Peyer's patch (tissue), 4 donors: ENCODE results near the gene SLX9. TPM values are rescaled to one million over a fixed set of nuclear protein-coding genes. Genes with fewer than 3 reads are reported as not detected.

Experiments
- DNase-seq, 3 donors: peaks; one replicate each; pipeline ENCODE4 v3.0.0-alpha.2; 2017 to 2019
- H3K27ac ChIP-seq, 4 donors: fragments of 200-600 bp; sonication (generic); one replicate each; pipeline ENCODE4 v1.5.1; 2016 to 2019
- H3K27me3 ChIP-seq, 2 donors: fragments of 200-600 bp; sonication (generic); one replicate each; pipeline ENCODE4 v1.5.1; 2019
- H3K36me3 ChIP-seq, 3 donors: fragments of 200-600 bp; sonication (generic); one replicate each; pipeline ENCODE4 v1.5.1; 2016 to 2019
- H3K4me1 ChIP-seq, 4 donors: fragments of 200-600 bp; sonication (generic); one replicate each; pipeline ENCODE4 v1.5.1; 2016 to 2019
- H3K4me3 ChIP-seq, 4 donors: fragments of 200-600 bp; sonication (generic); 1 replicate in 3 of 4; 2 replicates in 1 of 4; pipeline ENCODE4 v1.5.1; 2016 to 2019; ENCODE audit warnings: mild to moderate bottlenecking in 1 of 4
- H3K9me3 ChIP-seq, 4 donors: fragments of 200-600 bp; sonication (generic); one replicate each; pipeline ENCODE4 v1.5.1; 2016 to 2019; ENCODE audit warnings: mild to moderate bottlenecking in 1 of 4
- CTCF ChIP-seq, 6 experiments: fragments of 450-650 bp in 4 of 6; fragments of 200-600 bp in 2 of 6; sonication (generic) in 1 of 6; IDR thresholded peaks; one replicate each; pipeline ENCODE4 v1.5.1; 2017 to 2019; ENCODE audit warnings: antibody characterized with exemption in 6 of 6, mild to moderate bottlenecking in 3 of 6, moderate library complexity in 1 of 6
- POLR2A ChIP-seq, 2 donors: fragments of 450-650 bp; IDR thresholded peaks; one replicate each; pipeline ENCODE4 v1.5.1; 2017; ENCODE audit warnings: antibody characterized with exemption in 2 of 2, mild to moderate bottlenecking in 2 of 2, moderate library complexity in 2 of 2
- total RNA-seq, 4 donors: library from RNA; depleted of rRNA; stranded (reverse); fragments of >200 nt; gene quantifications; one replicate each; pipeline ENCODE4 v1.1.0, GENCODE V29; 2016

Gene SLX9
- total RNA-seq, 4 donors from 2014 or later = 7.8 to 10.5 (median 10.0) TPM; not detected in 1

DNA sequence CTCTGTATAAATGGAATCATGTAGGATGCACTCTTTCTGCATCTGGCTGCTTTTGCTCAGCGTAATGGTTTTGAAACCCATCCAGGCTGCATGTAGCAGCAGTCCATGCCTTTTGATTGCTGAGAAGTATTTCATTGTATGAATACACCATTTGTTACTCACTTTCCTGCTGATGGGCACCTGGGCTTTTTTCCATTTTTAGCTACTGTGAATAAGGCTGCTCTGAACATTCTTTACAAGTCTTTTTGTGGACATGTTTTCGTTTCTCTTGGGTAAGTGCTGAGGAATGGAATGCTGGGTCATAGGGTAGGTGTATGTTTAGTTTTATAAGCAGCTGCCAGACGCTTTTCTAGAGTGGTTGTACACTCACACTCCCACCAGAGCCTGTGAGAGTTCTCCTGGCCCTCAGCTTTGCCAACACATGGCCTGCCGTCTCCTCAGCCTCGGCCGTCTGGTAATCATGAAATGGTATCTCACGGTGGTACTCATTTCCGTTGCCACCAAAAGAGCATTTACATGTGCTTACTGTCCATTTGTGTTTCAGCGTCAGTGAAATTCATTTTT, 22.7 kb downstream of the SLX9 start:
- H3K27me3 ChIP-seq = no peaks in the 10 kb centered on the region
- peaks cover 0 to 28% (median 0%) of the 10 kb centered on the region in 3 donors for H3K36me3 ChIP-seq
- TF ChIP-seq POLR2A (IDR thresholded peaks at IDR 0.05) (no peak), CTCF (IDR thresholded peaks at IDR 0.05) (no peak)
- H3K9me3 ChIP-seq = no peaks in the 10 kb centered on the region
- no peak overlapping the region for H3K4me3 ChIP-seq
- peak overlapping the region in 1 of 4 donors; percentile 46 for H3K27ac ChIP-seq
- peaks cover 0 to 32% (median 2%) of the 10 kb centered on the region in 4 donors for H3K4me1 ChIP-seq
- DNase-seq = no peak

GRCh38 chr21:44964381-44964780, 24.6 kb downstream of the SLX9 start:
- H3K27me3 ChIP-seq = no peaks in the 10 kb centered on the region
- peaks cover 0 to 26% (median 0%) of the 10 kb centered on the region in 3 donors for H3K36me3 ChIP-seq
- no peaks in the 10 kb centered on the region for H3K9me3 ChIP-seq
- H3K4me1 ChIP-seq = peaks cover 0 to 26% (median 2%) of the 10 kb centered on the region in 4 donors
- H3K27ac ChIP-seq = no peak overlapping the region
- H3K4me3 ChIP-seq = no peak overlapping the region
- DNase-seq = no peak
- no peak for TF ChIP-seq CTCF (IDR thresholded peaks at IDR 0.05)
- no peak for TF ChIP-seq POLR2A (IDR thresholded peaks at IDR 0.05)

GRCh38 chr21:44965251-44966022, 25.6 kb downstream of the SLX9 start:
- Histone ChIP-seq H3K36me3 (peaks cover 0 to 21% (median 0%) of the 10 kb centered on the region in 3 donors), H3K9me3 (no peaks in the 10 kb centered on the region), H3K4me3 (no peak overlapping the region), H3K4me1 (peaks cover 0 to 17% (median 2%) of the 10 kb centered on the region in 4 donors), H3K27me3 (no peaks in the 10 kb centered on the region), H3K27ac (no peak overlapping the region)
- TF ChIP-seq POLR2A (IDR thresholded peaks at IDR 0.05) (no peak), CTCF (IDR thresholded peaks at IDR 0.05) (no peak)
- DNase-seq = no peak

GRCh38 chr21:44966135-44967081, 26.6 kb downstream of the SLX9 start:
- peaks cover 0 to 19% (median 0%) of the 10 kb centered on the region in 3 donors for H3K36me3 ChIP-seq
- H3K4me1 ChIP-seq = peaks cover 0 to 17% (median 2%) of the 10 kb centered on the region in 4 donors
- H3K27me3 ChIP-seq = no peaks in the 10 kb centered on the region
- H3K27ac ChIP-seq = peak overlapping the region in 1 of 4 donors; percentile 24
- peak overlapping the region in 1 of 4 donors; percentile 2 for H3K4me3 ChIP-seq
- no peaks in the 10 kb centered on the region for H3K9me3 ChIP-seq
- no peak for DNase-seq
- TF ChIP-seq CTCF (IDR thresholded peaks at IDR 0.05) (no peak), POLR2A (IDR thresholded peaks at IDR 0.05) (no peak)
